SK-MEL-5 (cell line): ENCODE results near the gene TBX21. TPM values are rescaled to one million over a fixed set of nuclear protein-coding genes. Genes with fewer than 3 reads are reported as not detected.

ENCODE experiments used
- DNase-seq: peaks from one replicate; pipeline ENCODE4 v3.0.0-alpha.2; 2016; ENCODE audit warnings: low read depth, low spot score
- in situ Hi-C: cut with HindIII; loops from 2 replicates; pipeline ENCODE4 v1.10.0; 2016; ENCODE audit warnings: low sequenced_read_pairs, high pct_unique_total_duplicates, low pct_unique_long_range_greater_than_20kb
- polyA plus RNA-seq, 2 experiments: library from polyadenylated mRNA; depleted of rRNA; stranded (reverse); fragments of >200 nt; gene quantifications; 2 replicates each; pipeline ENCODE4 v1.2.3, GENCODE V29; 2015
- total RNA-seq: library from RNA; depleted of rRNA; stranded (reverse); fragments of >200 nt; shearing (Covaris generic); gene quantifications from 2 replicates; pipeline ENCODE4 v1.2.3, GENCODE V29; 2014; rRNA removed

The TBX21 gene
- total RNA-seq: not detected in 2 replicates
- not detected in 2 replicates for polyA plus RNA-seq (2015; cell fraction: cytosol; rRNA removed)
- not detected in 2 replicates for polyA plus RNA-seq (2015; cell fraction: nucleus; rRNA removed)

DNA sequence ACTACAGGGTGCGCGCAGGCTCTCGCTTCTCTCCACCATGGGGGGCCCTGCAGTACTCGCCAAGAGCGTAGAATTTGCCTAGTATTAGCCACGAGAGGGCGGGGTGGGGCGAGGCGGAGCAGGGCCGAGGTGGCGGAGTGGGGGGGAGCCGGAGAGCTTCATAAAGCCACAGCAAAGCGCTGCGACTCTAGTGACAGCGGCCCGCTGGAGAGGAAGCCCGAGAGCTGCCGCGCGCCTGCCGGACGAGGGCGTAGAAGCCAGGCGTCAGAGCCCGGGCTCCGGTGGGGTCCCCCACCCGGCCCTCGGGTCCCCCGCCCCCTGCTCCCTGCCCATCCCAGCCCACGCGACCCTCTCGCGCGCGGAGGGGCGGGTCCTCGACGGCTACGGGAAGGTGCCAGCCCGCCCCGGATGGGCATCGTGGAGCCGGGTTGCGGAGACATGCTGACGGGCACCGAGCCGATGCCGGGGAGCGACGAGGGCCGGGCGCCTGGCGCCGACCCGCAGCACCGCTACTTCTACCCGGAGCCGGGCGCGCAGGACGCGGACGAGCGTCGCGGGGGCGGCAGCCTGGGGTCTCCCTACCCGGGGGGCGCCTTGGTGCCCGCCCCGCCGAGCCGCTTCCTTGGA is at the start of gene TBX21:
Gene TBX21, plus strand, starts transcription at position 190 of the 627 bp plus-strand sequence. Its CDS starts 219 bp downstream, at position 409.
- in situ Hi-C loops: no loop called here
- DNase-seq: peak; percentile 56

DNA sequence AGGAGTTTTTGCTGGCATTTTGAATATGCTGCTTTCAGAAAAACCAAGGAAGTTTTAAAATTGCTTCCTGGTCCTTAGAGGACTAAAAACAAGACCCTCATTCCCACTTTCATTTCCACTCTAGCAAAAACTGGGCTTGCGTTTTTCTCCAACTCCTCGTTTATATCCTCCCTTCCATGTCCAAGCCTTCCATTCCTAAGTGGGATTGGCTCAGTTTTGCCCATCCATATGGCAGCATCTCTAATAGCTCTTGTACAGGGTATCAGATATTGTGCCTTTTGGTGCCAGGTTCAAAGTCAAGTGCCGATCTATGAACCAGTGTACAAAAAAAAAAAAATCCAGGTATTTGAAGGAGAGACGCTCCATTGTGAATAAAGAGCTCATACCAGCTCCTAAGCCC is 49.0 kb upstream of the TBX21 start:
- in situ Hi-C loops: no loop called here
- no peak for DNase-seq

GRCh38 chr17:47684535-47685193 is 48.4 kb upstream of the TBX21 start:
- DNase-seq: no peak
- in situ Hi-C loops: no loop called here

GRCh38 chr17:47685556-47686275 is 47.3 kb upstream of the TBX21 start:
- in situ Hi-C loops: no loop called here

DNA sequence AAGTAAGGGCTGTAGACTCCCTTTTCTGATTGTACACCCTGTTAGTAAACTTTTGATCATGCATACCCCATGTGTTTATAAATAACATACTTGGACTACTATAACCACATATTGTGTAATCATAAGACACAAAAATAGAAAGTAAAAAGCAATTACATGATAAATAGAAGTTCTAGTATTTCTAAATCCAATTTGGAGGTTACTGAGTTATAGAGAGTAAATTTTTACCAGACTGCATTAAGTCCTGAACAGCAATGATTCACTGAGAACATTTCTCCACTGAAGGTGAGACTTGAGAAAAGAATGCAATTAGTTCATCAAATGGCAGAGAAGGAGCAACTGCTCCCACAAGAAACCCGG is 46.8 kb upstream of the TBX21 start:
- DNase-seq: no peak
- in situ Hi-C loops: no loop called here

More at GRCh38 chr17:47685556-47686275, 47.3 kb upstream of the TBX21 start:
- no peak for DNase-seq

DNA sequence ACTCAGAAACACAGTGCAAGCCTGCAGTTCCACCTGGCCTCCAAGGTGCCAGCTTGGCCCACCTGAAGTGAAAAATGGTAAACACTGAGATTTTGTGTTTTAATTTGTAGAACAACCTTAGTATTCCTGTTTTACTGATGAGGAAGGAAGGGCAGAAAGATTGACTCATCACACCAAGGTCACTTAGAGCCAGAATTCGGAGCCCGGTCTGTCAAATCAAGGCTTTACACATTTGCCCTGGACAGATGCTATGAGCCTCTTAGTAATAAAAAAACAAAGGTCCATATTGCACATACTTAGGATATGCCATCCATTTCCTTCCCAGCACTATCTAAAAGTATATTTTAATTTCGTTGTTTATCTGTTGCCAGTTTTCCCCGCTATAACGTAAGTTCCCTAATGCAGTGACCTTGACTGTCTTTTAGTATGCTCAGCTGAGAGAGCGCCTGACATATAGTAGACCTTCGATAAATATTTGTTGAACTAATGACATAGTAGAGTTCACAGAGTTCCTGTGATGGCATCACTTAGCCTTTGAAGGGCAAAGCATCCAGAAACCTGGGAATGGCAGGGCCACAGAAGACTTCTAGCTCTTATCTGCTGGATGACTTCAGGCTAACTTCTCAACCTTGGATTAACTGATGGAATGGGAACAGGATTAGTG is 46.2 kb upstream of the TBX21 start:
- DNase-seq: no peak
- in situ Hi-C loops: no loop called here

DNA sequence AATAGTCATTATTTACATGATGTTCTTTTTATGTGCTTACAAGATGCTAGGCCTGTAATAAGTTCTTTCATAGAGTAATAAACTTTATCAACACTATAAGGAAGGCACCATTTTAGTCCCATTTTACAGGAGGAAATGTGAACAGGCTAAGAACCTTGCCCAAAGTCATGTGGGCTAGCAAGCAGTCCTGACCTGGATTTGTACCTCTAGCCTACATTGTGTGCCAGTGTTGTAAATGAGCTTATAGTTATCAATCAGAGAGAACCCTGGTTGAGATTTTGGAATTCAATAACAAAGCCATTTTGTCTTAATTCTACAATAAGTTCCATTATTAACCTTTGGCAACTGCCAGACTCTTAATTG is 45.7 kb upstream of the TBX21 start:
- DNase-seq: no peak
- in situ Hi-C loops: no loop called here

GRCh38 chr17:47687748-47688147 is 45.3 kb upstream of the TBX21 start:
- no peak for DNase-seq

DNA sequence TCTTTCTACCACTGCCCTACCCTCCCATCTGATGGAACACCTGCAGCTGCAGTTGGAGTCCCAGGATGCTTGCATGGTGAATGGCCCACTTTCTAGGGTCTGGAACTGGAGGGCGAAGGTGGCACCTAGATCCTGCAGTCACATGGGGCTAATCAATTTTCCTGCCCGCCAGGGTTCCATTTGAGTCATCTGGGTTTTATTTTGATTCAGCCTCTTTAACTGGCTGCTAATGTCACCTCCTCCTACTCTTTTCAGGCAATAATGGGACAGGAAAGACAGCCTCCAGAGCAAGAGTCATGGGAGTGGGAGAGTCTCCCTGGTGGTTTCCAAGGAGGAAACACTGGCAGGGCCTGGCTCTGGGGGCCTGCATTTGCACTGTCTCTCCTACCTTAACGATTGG is 42.9 kb upstream of the TBX21 start:
- DNase-seq: no peak
- in situ Hi-C loops: no loop called here

More at GRCh38 chr17:47687748-47688147, 45.3 kb upstream of the TBX21 start:
- in situ Hi-C loops: no loop called here

GRCh38 chr17:47692137-47692894 is 40.7 kb upstream of the TBX21 start:
- no peak for DNase-seq

GRCh38 chr17:47692895-47693730 is 39.9 kb upstream of the TBX21 start:
- DNase-seq: no peak
- in situ Hi-C loops: no loop called here

More at GRCh38 chr17:47692137-47692894, 40.7 kb upstream of the TBX21 start:
- in situ Hi-C loops: no loop called here

GRCh38 chr17:47693731-47694580 is 39.1 kb upstream of the TBX21 start, which contains the start of gene TBKBP1:
Gene TBKBP1 (plus strand): TSS chr17:47694161. CDS start chr17:47696113, 1,952 bp downstream.
- peak; percentile 61 for DNase-seq
- in situ Hi-C loops: no loop called here

- no peak for DNase-seq
- in situ Hi-C loops: no loop called here
These were observed 38.2 kb upstream of the TBX21 start for GRCh38 chr17:47694581-47695428.

DNA sequence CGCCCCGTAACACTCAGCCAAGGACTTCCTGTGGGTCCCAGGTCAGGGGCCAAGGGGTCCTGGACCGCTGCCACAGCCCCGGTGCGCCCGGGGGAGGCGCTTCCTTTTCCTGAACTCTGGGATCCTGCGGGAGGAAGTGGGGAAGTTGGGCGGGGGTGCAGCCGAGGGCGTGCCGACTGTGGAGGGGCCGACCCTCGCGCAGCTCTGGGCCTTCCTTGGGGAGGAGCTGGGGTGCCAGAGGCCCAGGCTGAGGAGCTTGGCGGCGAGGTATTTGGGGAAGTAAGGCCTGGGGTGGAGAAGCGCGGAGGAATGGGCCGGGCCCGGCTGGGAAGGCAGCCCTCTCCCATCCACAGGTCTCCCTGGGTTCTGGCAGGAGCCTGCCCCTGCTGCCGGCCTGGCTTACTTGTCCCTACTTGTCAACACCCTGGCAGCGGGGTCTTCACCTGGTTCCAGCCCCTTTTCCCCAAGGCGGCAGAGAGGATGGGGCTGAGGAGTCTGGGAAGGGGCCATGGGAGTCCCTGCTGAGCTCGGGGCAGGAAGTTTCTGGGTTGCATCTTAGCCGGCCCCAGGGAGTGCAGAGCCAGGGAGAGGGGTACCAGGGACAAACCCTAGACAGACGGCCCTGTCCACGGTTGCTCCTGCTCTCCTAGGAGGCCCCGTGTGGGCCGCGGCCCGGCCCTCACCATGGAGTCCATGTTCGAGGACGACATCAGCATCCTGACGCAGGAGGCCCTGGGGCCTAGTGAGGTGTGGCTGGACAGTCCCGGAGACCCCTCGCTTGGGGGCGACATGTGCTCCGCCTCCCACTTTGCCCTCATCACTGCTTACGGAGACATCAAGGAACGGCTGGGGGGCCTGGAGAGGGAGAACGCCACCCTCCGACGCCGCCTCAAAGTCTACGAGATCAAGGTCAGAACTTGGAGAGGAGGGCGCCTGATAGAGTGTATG is 37.3 kb upstream of the TBX21 start:
- no peak for DNase-seq
- in situ Hi-C loops: no loop called here
